Sciatic nerve (tissue), 2 donors: ENCODE results near the gene CDKN1C. TPM values are rescaled to one million over a fixed set of nuclear protein-coding genes. Genes with fewer than 3 reads are reported as not detected.

ENCODE experiments used
- ATAC-seq: fragments of 200-7000 bp; cut with Tn5 transposase; one replicate; pipeline ENCODE4 v1.9.1; 2020; ENCODE audit warnings: mild to moderate bottlenecking, moderate library complexity
- DNase-seq: peaks from one replicate; pipeline ENCODE4 v3.0.0-alpha.2; 2020; ENCODE audit warnings: low spot score
- intact Hi-C: fragments of 100-400 bp; cut with DNase I; formaldehyde crosslinking; loops from one replicate; pipeline ENCODE4 v1.14.2; 2022
- total RNA-seq: library from RNA; stranded (reverse); fragmentation: NEBNext Ultra II Directional; extraction: Animal tissue kit (Norgen Biotek cat#: 25700); gene quantifications from one replicate; pipeline ENCODE4 v1.2.1, GENCODE V29; 2021
- donor health status: DM: no; HTN: no; CAD: no.
- donor health status: DM: no; HTN: no; CAD: no.

CDKN1C gene
- total RNA-seq, 1 donor from 2014 or later: 186 TPM

GRCh38 chr11:2838676-2839294 lies 46.8 kb downstream of the CDKN1C start:
- ATAC-seq: no peak
- DNase-seq: no peak
- intact Hi-C loops: no loop called here

- no peak for ATAC-seq
- intact Hi-C loops: no loop called here
- no peak for DNase-seq
Measured at GRCh38 chr11:2838091-2838490, 47.5 kb downstream of the CDKN1C start.

- intact Hi-C loops: no loop called here
- ATAC-seq (no peak), DNase-seq (no peak)
Measured at GRCh38 chr11:2837651-2838050, 47.9 kb downstream of the CDKN1C start.

- intact Hi-C loops: no loop called here
- peak; percentile 75 for ATAC-seq
- peak; percentile 80 for DNase-seq
Measured at GRCh38 chr11:2837096-2837601, 48.4 kb downstream of the CDKN1C start.

- intact Hi-C loops: no loop called here
- DNase-seq (no peak), ATAC-seq (no peak)
Measured at GRCh38 chr11:2836315-2837095, 49.1 kb downstream of the CDKN1C start.

- no peak for DNase-seq
- intact Hi-C loops: no loop called here
Measured at GRCh38 chr11:2835751-2836150, 49.8 kb downstream of the CDKN1C start.

GRCh38 chr11:2835296-2835695 lies 50.3 kb downstream of the CDKN1C start:
- ATAC-seq (no peak), DNase-seq (no peak)
- intact Hi-C loops: no loop called here

More at GRCh38 chr11:2835751-2836150, 49.8 kb downstream of the CDKN1C start:
- ATAC-seq: no peak

- DNase-seq: no peak
Measured at GRCh38 chr11:2834503-2835273, 50.9 kb downstream of the CDKN1C start.

GRCh38 chr11:2833716-2834502 lies 51.7 kb downstream of the CDKN1C start:
- intact Hi-C loops: no loop called here
- ATAC-seq (no peak), DNase-seq (no peak)

More at GRCh38 chr11:2834503-2835273, 50.9 kb downstream of the CDKN1C start:
- no peak for ATAC-seq
- intact Hi-C loops: no loop called here

Other genes starting within 250 kb of the CDKN1C start
- 7.2 TPM for gene KCNQ1OT1, start 185.8 kb downstream of the CDKN1C start, total RNA-seq
- 7.5 TPM for gene PHLDA2, start 43.6 kb upstream of the CDKN1C start, total RNA-seq
- 173 TPM for gene NAP1L4, start 106.6 kb upstream of the CDKN1C start, total RNA-seq
- gene CARS1, start 171.6 kb upstream of the CDKN1C start, total RNA-seq: 42.3 TPM